Heart left ventricle (tissue), 16 donors: ENCODE data around the gene STK17B. TPM values are rescaled to one million over a fixed set of nuclear protein-coding genes. Genes with fewer than 3 reads are reported as not detected.

ENCODE experiments used
- ATAC-seq, 4 donors: fragments of 200-7000 bp; cut with Tn5 transposase; one replicate each; pipeline ENCODE4 v1.9.1; 2020 to 2022; ENCODE audit warnings: moderate library complexity in 4 of 4, mild to moderate bottlenecking in 3 of 4, moderate number of reproducible peaks in 1 of 4
- DNase-seq, 5 donors: peaks; one replicate each; pipeline ENCODE4 v3.0.0-alpha.2; 2020
- H3K27ac ChIP-seq, 12 donors: fragments of 200-600 bp; sonication (generic) in 4 of 12; one replicate each; pipeline versions ENCODE4 v1.5.0 to v1.8.0; 2016 to 2022; ENCODE audit warnings: mild to moderate bottlenecking in 2 of 12
- H3K27me3 ChIP-seq, 9 donors: fragments of 200-600 bp; sonication (generic) in 2 of 9; one replicate each; pipeline versions ENCODE4 v1.5.1 to v1.8.0; 2016 to 2022; ENCODE audit warnings: mild to moderate bottlenecking in 3 of 9
- H3K36me3 ChIP-seq, 9 donors: fragments of 200-600 bp; sonication (generic) in 2 of 9; one replicate each; pipeline versions ENCODE4 v1.5.0 to v1.8.0; 2018 to 2022; ENCODE audit warnings: mild to moderate bottlenecking in 2 of 9
- H3K4me1 ChIP-seq, 12 donors: fragments of 200-600 bp; sonication (generic) in 4 of 12; one replicate each; pipeline versions ENCODE4 v1.5.0 to v1.8.0; 2016 to 2022; ENCODE audit warnings: mild to moderate bottlenecking in 3 of 12
- H3K4me3 ChIP-seq, 12 donors: fragments of 200-600 bp; sonication (generic) in 4 of 12; one replicate each; pipeline versions ENCODE4 v1.5.0 to v1.8.0; 2017 to 2022; ENCODE audit warnings: mild to moderate bottlenecking in 9 of 12, moderate library complexity in 4 of 12
- H3K9me3 ChIP-seq, 12 donors: fragments of 200-600 bp; sonication (generic) in 4 of 12; one replicate each; pipeline versions ENCODE4 v1.5.0 to v1.8.0; 2016 to 2022; ENCODE audit warnings: mild to moderate bottlenecking in 1 of 12
- CTCF ChIP-seq, 12 donors: fragments of 200-600 bp; sonication (generic) in 4 of 12; IDR thresholded peaks; one replicate each; pipeline versions ENCODE4 v1.5.0 to v1.8.0; 2018 to 2022; ENCODE audit warnings: antibody characterized with exemption in 12 of 12, mild to moderate bottlenecking in 5 of 12
- POLR2A ChIP-seq, 2 donors: fragments of 450-650 bp; IDR thresholded peaks; one replicate each; pipeline ENCODE4 v1.6.1; 2017; ENCODE audit warnings: antibody characterized with exemption in 2 of 2, mild to moderate bottlenecking in 2 of 2, moderate library complexity in 2 of 2
- WGBS, 4 donors: extraction: QIAGEN DNeasy Blood & Tissue Kit in 2 of 4; methylation state at CpG; one replicate each; pipeline versions ENCODE4 v1.1.5 to v1.1.7; 2013 to 2018; 5-methylcytosine and 5-hydroxymethylcytosine counted together
- intact Hi-C, 10 donors: fragments of 100-400 bp; cut with DNase I; formaldehyde crosslinking; loops; one replicate each; pipeline versions ENCODE4 v1.11.1 to v1.14.2; 2022
- polyA plus RNA-seq, 2 donors: library from polyadenylated mRNA; stranded (reverse); fragments of 200-250 nt; gene quantifications; one replicate each; pipeline ENCODE4 v1.2.3, GENCODE V29; 2013
- total RNA-seq, 9 donors: library from RNA; depleted of rRNA in 2 of 9; stranded (reverse); fragments of >200 nt in 2 of 9; fragmentation: NEBNext Ultra II Directional in 3 of 9; extraction: Animal tissue kit (Norgen Biotek cat#: 25700) in 3 of 9; gene quantifications; one replicate each; pipeline versions ENCODE4 v1.1.0 to v1.2.4, GENCODE V29; 2016 to 2023
- donor health status: ischemic (EF 13 %, LVEDD 7.1; RV severe dilation, severe dysfunction).
- donor health status: healthy with polysubstance abuse.
- donor health status: DM: no; HTN: yes; CAD: no.
- donor health status: DM: no; HTN: no; CAD: no.
- donor health status: ischemic (EF 25% LVEDD 6.9; RV normal size, moderate dysfunction).
- donor health status: ischemic (EF 25% LVEDD 5.7; RV mildly dilated, moderate dysfunction).
- donor health status: healthy.
- donor health status: DM: yes; HTN: yes; CAD: no.
- donor health status: ischemic (EF 35%, LVEDD 5.7; RV mildly dilated, moderate dysfunction).
- donor health status: nonischemic (EF 11% LVEDD 7.7; RV severe dilation, severe dysfunction).
- donor health status: DM: yes; HTN: yes; CAD: no.
- donor health status: PGD.
- donor health status: ischemic (EF 29% LVEDD 5.4; RV normal size, mild dysfunction).
- donor health status: nonischemic (EF 23%, LVEDD 6.1; RV moderate dilation, normal function).

The STK17B gene
- total and polyA plus RNA-seq, 11 donors, result 1.4 to 24.4 (median 4.5) TPM

GRCh38 chr2:196130039-196130825 lies 41.1 kb downstream of the STK17B start:
- peaks cover 0 to 10% (median 5%) of the 10 kb centered on the region in 12 donors for H3K4me1 ChIP-seq
- no peak for TF ChIP-seq POLR2A (IDR thresholded peaks at IDR 0.05)
- TF ChIP-seq CTCF (IDR thresholded peaks at IDR 0.05), result no peak
- DNase-seq, result no peak

GRCh38 chr2:196128749-196129148 lies 42.6 kb downstream of the STK17B start:
- Histone ChIP-seq H3K9me3 (peaks cover 4 to 51% (median 34%) of the 10 kb centered on the region in 12 donors), H3K27ac (no peak overlapping the region), H3K4me3 (no peak overlapping the region), H3K27me3 (no peaks in the 10 kb centered on the region), H3K4me1 (peaks cover 0 to 15% (median 5%) of the 10 kb centered on the region in 12 donors), H3K36me3 (peaks cover 0 to 4% (median 0%) of the 10 kb centered on the region in 9 donors)
- 82 to 96% (median 91%) methylated on average over 1 of the region's 1 CpG for WGBS, 4 donors
- TF ChIP-seq CTCF (IDR thresholded peaks at IDR 0.05) (no peak), POLR2A (IDR thresholded peaks at IDR 0.05) (no peak)
- no peak for ATAC-seq
- intact Hi-C loops, result no loop called here
- DNase-seq, result no peak

More at GRCh38 chr2:196130039-196130825, 41.1 kb downstream of the STK17B start:
- H3K9me3 ChIP-seq, result peaks cover 4 to 64% (median 34%) of the 10 kb centered on the region in 12 donors
- no peak overlapping the region for H3K27ac ChIP-seq
- WGBS, 4 donors, result 96 to 98% (median 97%) methylated on average over 7 of the region's 7 CpGs
- peaks cover 0 to 16% (median 0%) of the 10 kb centered on the region in 9 donors for H3K36me3 ChIP-seq
- ATAC-seq, result no peak
- H3K27me3 ChIP-seq, result no peaks in the 10 kb centered on the region
- H3K4me3 ChIP-seq, result no peak overlapping the region
- intact Hi-C loops, result no loop called here

DNA sequence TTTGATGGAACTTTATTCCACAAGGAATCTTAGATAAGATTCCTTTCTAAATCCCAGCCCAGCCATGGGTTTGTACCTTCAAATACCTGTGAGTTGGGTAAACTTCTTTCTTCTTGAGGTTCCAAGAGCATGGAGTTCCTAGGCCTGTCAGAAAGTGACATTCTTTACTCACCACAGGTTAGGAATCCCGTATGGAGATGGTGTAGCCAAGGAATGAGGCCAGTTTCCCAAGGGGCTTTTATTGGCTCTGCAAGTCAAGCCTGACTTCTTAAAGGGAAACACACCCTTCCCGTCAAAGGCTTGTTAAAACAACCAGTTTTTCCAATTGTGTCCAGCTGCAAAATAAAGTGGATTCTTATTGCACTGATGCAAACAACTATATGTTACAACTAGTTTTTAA lies 45.8 kb downstream of the STK17B start:
- H3K4me3 ChIP-seq, result peak overlapping the region in 2 of 12 donors; percentile 6 to 22
- no peak overlapping the region for H3K27ac ChIP-seq
- DNase-seq (no peak), ATAC-seq (no peak)
- H3K27me3 ChIP-seq, result no peaks in the 10 kb centered on the region
- 31 to 48% (median 42%) methylated on average over 2 of the region's 2 CpGs for whole genome bisulfite sequencing, 4 donors
- no peaks in the 10 kb centered on the region for H3K36me3 ChIP-seq
- H3K9me3 ChIP-seq, result peaks cover 0 to 20% (median 9%) of the 10 kb centered on the region in 12 donors
- intact Hi-C loops, result no loop called here
- peaks cover 0 to 19% (median 5%) of the 10 kb centered on the region in 12 donors for H3K4me1 ChIP-seq
- TF ChIP-seq CTCF (IDR thresholded peaks at IDR 0.05), result no peak
- no peak for TF ChIP-seq POLR2A (IDR thresholded peaks at IDR 0.05)

DNA sequence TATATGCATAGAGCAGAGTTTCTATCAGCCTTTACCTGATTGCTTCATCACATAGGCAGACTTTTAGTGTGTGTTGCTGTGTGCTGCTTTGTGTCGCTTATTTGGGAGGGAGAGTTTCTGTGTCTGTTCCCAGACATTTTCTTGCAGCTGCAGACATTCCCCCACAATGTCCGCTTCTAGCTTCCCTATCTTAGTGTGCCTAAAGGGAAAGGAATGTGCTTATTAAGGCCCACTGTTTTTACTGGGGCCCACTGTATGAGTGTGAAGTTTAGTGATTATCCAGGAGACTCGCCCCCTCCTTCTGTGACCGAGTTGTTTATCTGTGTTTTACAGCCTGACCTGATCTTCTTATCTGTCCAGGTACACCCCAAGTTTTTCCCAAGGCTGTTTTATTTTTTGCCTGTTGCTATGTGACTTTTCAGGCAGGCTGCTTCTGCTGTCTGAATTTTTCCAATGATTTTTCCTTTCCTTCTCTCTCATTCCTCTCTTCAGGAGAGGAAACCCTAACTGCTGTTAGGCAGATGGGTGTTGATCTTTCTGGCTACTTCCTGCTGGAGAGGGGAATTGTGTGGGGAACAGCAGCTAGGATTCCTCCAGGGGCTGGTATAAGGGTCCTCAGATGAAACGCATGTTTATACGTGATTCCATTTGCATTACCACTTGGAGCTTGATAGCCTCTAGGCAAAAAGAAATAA lies 47.6 kb downstream of the STK17B start:
- TF ChIP-seq CTCF (IDR thresholded peaks at IDR 0.05), result no peak
- TF ChIP-seq POLR2A (IDR thresholded peaks at IDR 0.05), result no peak
- WGBS, 4 donors, result 70 to 76% (median 74%) methylated on average over 6 of the region's 6 CpGs
- ATAC-seq (peak in 2 of 4 donors; percentile 20 to 55), DNase-seq (no peak)
- Histone ChIP-seq H3K36me3 (no peaks in the 10 kb centered on the region), H3K27ac (peak overlapping the region in 2 of 12 donors; percentile 19 to 37), H3K9me3 (peaks cover 0 to 7% (median 0%) of the 10 kb centered on the region in 12 donors), H3K27me3 (no peaks in the 10 kb centered on the region), H3K4me3 (no peak overlapping the region), H3K4me1 (peaks cover 0 to 19% (median 5%) of the 10 kb centered on the region in 12 donors)
- intact Hi-C loops, result no loop called here
